KMS-11 (cell line): ENCODE results near the gene ADAMTS19.

Experiments
- H2AFZ ChIP-seq: fragments of 200-600 bp; sonication (generic); 2 replicates; pipeline ENCODE4 v1.6.1; 2016; ENCODE audit warnings: antibody characterized with exemption, mixed run types, low read depth
- H3K27ac ChIP-seq: fragments of 200-600 bp; sonication (generic); 2 replicates; pipeline ENCODE4 v1.6.1; 2016; ENCODE audit warnings: mild to moderate bottlenecking, mixed run types
- H3K27me3 ChIP-seq: fragments of 200-600 bp; sonication (generic); 2 replicates; pipeline ENCODE4 v1.6.1; 2017; ENCODE audit warnings: mild to moderate bottlenecking, low read depth, mixed run types, moderate library complexity; ENCODE audit not compliant: insufficient read depth
- H3K36me3 ChIP-seq: fragments of 200-600 bp; sonication (generic); 2 replicates; pipeline ENCODE4 v1.6.1; 2017; ENCODE audit warnings: mild to moderate bottlenecking, mixed run types; ENCODE audit not compliant: insufficient read depth
- H3K4me1 ChIP-seq: fragments of 200-600 bp; sonication (generic); 2 replicates; pipeline ENCODE4 v1.6.1; 2016; ENCODE audit warnings: mild to moderate bottlenecking, low read depth, mixed run types; ENCODE audit not compliant: poor library complexity, severe bottlenecking
- H3K4me2 ChIP-seq: fragments of 200-600 bp; sonication (generic); 2 replicates; pipeline ENCODE4 v1.7.0; 2016; ENCODE audit warnings: mild to moderate bottlenecking, mixed run types
- H3K4me3 ChIP-seq: fragments of 200-600 bp; sonication (generic); IDR thresholded peaks from 2 replicates; pipeline ENCODE4 v1.6.1; 2017; ENCODE audit warnings: low read depth, low read length, mixed read lengths; ENCODE audit not compliant: insufficient read depth
- H3K79me2 ChIP-seq: fragments of 200-600 bp; sonication (generic); 2 replicates; pipeline ENCODE4 v1.6.1; 2016; ENCODE audit warnings: low read depth, mixed run types; ENCODE audit not compliant: insufficient read depth
- H3K9ac ChIP-seq: fragments of 200-600 bp; sonication (generic); 2 replicates; pipeline ENCODE4 v1.6.1; 2016; ENCODE audit warnings: mild to moderate bottlenecking, mixed run types
- H4K20me1 ChIP-seq: fragments of 200-600 bp; sonication (generic); 2 replicates; pipeline ENCODE4 v1.6.1; 2016; ENCODE audit warnings: mild to moderate bottlenecking, mixed run types; ENCODE audit not compliant: insufficient read depth
- TF ChIP-seq, protein P1 (sequence below): fragments of 200-600 bp; sonication (generic); conservative IDR thresholded peaks from 2 replicates; pipeline ENCODE4 v1.6.1; 2017; ENCODE audit warnings: low read depth, mild to moderate bottlenecking, antibody characterized with exemption, low read length, moderate library complexity, mixed read lengths

Gene ADAMTS19

DNA sequence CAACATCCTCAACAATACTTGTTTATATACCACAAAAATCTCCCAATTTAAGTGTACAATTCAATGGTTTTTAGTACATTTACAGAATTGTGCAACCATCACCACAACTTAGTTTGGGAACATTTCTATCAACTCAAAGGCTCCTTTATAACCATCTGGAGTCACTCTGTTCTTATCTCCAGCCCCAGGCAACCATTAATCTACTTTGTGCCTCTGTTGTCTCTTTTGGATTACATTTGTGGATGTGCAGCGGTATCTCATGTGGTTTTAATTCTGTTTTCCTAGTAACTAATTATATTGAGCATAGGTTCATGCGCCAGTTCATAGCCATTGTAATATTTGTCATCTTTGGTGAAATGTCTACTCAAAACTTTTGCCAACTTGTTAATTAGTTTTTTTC, 14.4 kb downstream of the ADAMTS19 start:
- H3K4me1 ChIP-seq, result no peaks in the 10 kb centered on the region
- no peak overlapping the region for H3K27ac ChIP-seq
- no peaks in the 10 kb centered on the region for H3K79me2 ChIP-seq
- H3K4me3 ChIP-seq, result no peak overlapping the region
- H3K9ac ChIP-seq, result no peak overlapping the region
- TF ChIP-seq, protein P1, sequence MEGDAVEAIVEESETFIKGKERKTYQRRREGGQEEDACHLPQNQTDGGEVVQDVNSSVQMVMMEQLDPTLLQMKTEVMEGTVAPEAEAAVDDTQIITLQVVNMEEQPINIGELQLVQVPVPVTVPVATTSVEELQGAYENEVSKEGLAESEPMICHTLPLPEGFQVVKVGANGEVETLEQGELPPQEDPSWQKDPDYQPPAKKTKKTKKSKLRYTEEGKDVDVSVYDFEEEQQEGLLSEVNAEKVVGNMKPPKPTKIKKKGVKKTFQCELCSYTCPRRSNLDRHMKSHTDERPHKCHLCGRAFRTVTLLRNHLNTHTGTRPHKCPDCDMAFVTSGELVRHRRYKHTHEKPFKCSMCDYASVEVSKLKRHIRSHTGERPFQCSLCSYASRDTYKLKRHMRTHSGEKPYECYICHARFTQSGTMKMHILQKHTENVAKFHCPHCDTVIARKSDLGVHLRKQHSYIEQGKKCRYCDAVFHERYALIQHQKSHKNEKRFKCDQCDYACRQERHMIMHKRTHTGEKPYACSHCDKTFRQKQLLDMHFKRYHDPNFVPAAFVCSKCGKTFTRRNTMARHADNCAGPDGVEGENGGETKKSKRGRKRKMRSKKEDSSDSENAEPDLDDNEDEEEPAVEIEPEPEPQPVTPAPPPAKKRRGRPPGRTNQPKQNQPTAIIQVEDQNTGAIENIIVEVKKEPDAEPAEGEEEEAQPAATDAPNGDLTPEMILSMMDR, result no peak
- no peak overlapping the region for H2AFZ ChIP-seq
- no peaks in the 10 kb centered on the region; the same call in 1 of the 2 replicates for H3K27me3 ChIP-seq
- no peaks in the 10 kb centered on the region for H3K36me3 ChIP-seq
- H3K4me2 ChIP-seq, result no peak overlapping the region
- H4K20me1 ChIP-seq, result no peaks in the 10 kb centered on the region

DNA sequence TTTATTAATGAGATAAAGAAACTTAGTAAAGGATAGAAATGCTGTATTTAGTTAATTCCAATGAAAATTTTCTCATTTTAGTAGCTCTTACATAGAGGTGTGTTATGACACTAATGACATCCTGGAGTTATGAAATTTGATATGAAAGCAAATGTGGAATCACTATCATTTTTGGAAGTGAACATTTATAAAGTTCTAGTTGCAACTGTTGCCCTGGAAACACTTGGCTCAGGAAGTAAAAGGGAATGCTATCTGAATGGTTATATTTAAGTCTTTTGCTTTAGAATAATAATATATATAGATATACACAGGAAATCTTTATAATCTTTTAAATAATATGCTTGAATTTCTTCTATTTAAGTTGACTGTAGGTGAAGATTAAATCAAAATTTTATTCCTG, 16.7 kb downstream of the ADAMTS19 start:
- Histone ChIP-seq H3K4me2 (no peak overlapping the region), H3K27ac (no peak overlapping the region), H3K36me3 (no peaks in the 10 kb centered on the region), H3K9ac (no peak overlapping the region), H4K20me1 (no peaks in the 10 kb centered on the region), H3K27me3 (no peaks in the 10 kb centered on the region; the same call in 1 of the 2 replicates), H2AFZ (no peak overlapping the region), H3K79me2 (no peaks in the 10 kb centered on the region), H3K4me1 (no peaks in the 10 kb centered on the region), H3K4me3 (no peak overlapping the region)
- TF ChIP-seq, protein P1, result no peak

GRCh38 chr5:129477532-129477931, 17.4 kb downstream of the ADAMTS19 start:
- H3K9ac ChIP-seq, result no peak overlapping the region
- H3K4me1 ChIP-seq, result no peaks in the 10 kb centered on the region
- no peaks in the 10 kb centered on the region; the same call in 1 of the 2 replicates for H3K27me3 ChIP-seq
- no peak overlapping the region for H3K27ac ChIP-seq
- no peak overlapping the region for H2AFZ ChIP-seq
- H3K4me2 ChIP-seq, result no peak overlapping the region
- TF ChIP-seq, protein P1, result no peak
- H3K36me3 ChIP-seq, result no peaks in the 10 kb centered on the region
- no peak overlapping the region for H3K4me3 ChIP-seq
- H4K20me1 ChIP-seq, result no peaks in the 10 kb centered on the region
- H3K79me2 ChIP-seq, result no peaks in the 10 kb centered on the region

DNA sequence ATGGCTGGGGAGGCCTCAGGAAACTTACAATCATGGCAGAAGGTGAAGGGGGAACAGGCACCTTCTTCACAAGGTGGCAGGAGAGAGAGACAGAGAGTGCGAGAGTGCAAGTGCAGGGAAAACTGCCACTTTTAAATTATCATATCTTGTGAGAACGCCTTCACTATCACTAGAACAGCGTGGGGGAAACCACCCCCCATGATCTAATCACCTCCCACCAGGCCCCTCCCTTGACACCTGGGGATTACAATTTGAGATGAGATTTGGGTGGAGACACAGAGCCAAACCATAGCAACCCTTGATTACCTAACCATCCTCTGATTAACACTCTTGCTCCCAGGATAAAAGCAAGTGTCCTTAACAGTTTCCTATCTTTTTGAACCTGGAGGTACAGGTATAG, 21.1 kb downstream of the ADAMTS19 start:
- Histone ChIP-seq H3K79me2 (no peaks in the 10 kb centered on the region), H3K4me3 (no peak overlapping the region), H3K4me2 (no peak overlapping the region), H3K27ac (no peak overlapping the region), H4K20me1 (no peaks in the 10 kb centered on the region), H3K36me3 (no peaks in the 10 kb centered on the region), H3K4me1 (no peaks in the 10 kb centered on the region), H2AFZ (no peak overlapping the region), H3K27me3 (no peaks in the 10 kb centered on the region; the same call in 1 of the 2 replicates), H3K9ac (no peak overlapping the region)
- TF ChIP-seq, protein P1, result no peak
